ENCODE measurements around the gene PDCD10.

Gene PDCD10

GRCh38 chr3:167733961-167734497 is 663 bp downstream of the PDCD10 start:
- no peak for FAIRE-seq

DNA sequence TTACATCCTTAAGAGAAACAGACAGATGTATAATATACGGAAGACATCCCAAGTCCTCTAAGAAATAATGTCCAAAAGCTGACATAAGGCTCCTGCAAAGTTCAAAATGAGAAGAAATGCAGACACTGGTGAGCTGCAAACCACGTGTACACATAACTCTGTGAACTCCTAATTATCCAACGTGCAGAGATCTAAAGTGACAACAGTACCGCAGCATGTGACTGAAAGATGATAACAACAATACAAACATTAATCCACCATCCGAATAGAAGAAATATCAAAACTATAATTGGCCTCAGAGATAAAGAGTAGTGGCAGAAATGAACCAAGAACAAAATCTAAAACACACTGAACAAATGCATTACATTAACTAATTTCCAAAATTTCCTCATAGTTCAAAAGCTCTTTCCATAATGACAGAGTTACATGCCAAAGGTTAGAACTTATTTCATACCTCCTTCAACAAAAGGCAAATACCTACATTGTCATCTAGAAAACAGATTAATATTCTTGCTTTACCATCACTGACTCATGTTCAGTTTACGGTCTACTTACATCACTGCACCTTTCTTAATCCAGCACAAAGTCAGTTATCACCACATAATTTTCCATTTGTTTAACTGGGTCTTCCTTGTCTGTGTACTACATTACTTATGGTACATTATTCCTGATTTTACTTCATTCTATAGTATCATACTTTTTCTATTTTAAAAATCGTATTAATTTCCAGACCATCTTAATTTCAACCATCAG is 2.2 kb downstream of the PDCD10 start:
- no peak for FAIRE-seq

- FAIRE-seq: no peak
These were observed 3.3 kb downstream of the PDCD10 start for GRCh38 chr3:167731393-167731792.

DNA sequence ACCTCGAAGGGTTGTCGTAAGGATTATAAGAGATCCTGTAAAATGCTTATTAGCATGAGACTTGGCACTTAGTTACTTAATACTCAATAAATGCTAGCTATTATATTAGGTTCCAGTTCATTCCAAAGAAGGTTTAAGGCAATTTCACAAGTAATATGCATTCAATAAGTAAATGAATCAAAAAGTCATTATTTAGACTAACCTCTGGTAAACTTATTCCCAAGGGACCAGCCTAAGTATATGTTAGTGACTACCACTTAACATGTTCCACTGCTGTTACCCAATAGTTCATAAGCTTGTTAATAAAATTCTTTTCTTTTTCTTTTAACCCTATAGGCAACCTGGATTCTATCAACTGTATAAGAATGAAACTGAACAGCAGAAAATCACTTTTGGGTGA is 5.1 kb downstream of the PDCD10 start:
- FAIRE-seq: no peak

DNA sequence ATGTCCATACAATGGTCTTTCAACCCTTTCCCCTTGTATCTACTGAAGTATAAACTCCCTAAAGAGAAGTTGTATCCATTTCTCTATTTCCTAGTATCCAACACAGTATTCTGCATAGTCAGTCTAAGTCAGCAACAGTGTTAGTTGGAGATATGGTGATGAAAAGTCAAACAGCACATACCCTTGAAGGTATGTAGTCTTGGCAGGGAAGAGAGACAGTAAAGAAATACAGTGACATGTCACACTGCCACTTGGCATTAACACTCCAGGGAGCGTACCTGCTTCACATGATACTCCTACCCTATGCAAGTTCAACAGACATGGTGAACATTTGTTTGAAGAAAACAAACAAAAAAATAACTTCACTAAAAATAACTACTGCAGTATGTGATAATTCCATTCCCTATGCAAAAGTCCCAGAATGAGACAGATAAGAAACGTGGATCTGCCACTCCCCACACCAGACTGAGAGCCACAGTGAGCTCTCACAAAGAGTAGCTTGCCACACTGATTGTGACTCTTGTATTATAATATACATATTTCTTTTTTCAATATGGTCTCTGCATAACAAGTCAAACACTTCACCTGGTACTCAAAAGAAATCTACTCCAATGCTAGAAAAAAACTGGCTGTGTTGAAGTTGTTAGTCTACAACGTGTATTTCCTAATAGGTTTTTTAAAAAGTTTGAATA is 5.9 kb downstream of the PDCD10 start:
- FAIRE-seq: no peak

DNA sequence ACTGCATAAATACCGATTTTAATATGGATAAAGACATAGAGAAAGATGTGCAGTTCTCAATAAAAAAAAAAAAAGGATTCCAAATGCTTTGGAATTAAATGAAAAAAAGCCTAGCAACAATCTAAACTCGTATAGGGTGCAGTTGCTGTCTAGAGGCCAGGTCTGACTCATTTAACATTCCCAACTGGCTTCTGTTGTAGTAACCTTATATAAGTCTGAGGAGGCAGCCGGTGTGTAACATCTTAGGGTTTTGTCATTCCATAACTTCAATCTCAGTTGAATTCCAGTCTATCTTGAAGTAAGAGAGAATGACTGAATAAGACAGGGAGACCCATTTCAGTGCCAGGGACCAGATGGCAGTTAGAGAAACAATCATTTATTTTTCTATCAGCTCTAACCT is 6.5 kb downstream of the PDCD10 start:
- FAIRE-seq: no peak

- no peak for FAIRE-seq
These were observed 10.8 kb downstream of the PDCD10 start for GRCh38 chr3:167723872-167724271.

DNA sequence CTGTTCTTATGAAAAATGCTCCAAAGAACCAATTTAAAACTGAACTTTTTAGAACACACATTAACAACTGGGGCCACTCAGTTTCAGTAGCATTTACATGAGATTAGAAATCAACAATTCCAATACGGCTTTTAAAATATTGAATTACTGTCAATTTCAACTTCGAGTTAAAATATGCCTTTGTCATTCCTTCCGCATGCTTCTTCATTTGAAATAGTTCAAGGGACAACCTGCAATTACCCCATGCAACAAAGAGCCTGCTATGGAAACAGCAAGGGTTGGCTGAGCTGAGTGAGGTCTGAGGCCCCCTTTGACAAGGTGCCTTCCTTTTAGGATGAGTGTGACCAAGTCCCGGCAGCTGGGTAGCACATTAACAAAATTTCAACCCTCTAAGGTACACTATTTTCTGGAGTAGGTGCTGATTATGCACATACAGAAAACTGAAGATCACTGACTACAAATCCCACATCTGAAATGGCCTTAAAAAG is 11.6 kb downstream of the PDCD10 start:
- FAIRE-seq: no peak

GRCh38 chr3:167718582-167718981 is 16.1 kb downstream of the PDCD10 start:
- no peak for FAIRE-seq

DNA sequence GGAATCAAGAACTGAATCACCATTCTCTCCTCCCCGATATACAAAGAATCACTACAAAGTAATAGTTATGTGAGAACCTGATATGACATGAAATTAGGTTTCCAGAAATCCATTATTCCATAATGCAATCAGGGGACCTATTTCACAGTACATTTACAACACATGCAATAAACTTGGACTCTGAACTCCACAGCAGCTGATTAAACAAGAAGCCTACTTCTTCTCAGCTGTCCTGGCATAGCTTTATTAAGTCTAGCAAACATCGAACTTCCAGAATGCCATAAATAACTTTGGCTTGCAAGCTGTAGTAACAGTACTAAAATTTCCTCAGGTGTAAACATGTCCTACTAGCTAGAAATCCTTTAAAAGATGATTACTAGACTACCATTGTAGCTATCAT is 17.8 kb downstream of the PDCD10 start:
- FAIRE-seq: no peak

GRCh38 chr3:167714871-167715270 is 19.8 kb downstream of the PDCD10 start:
- FAIRE-seq: no peak

DNA sequence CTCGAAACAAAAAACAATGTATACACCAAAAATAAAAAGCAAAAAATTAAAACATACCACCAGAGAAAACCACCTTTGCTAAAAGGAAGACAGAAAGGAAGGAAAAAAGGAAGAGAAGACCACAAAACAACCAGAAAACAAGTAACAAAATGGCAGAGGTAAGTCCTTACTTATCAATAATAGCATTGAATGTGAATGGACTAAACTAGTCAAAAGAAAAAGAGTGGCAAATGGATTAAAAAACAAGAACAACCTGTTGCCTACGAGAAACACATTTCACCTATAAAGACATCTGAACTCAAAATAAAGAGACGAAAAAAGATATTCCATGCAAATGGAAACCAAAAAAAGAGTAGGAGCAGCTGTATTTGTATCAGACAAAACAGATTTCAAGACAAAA is 22.2 kb downstream of the PDCD10 start:
- no peak for FAIRE-seq

GRCh38 chr3:167711439-167711838 is 23.3 kb downstream of the PDCD10 start:
- FAIRE-seq: no peak

DNA sequence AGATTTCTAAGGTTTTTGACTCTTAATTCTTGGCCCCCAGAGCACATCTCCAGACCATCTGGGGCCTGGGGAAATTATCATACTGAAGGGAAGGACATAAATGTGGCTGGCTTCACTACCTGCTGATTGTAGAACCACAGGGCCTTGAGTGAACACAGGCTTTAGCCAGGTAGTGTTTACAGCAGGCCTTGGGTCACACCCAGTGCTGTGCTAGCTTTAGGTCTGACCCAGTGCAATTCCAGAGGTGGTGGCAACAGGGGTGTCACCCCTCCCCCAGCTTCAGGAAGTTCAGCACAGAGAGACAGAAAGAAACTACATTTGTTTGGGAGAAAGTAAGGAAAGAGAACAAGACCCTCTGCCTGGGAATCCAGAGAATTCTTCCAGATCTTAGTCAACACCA is 24.1 kb downstream of the PDCD10 start:
- FAIRE-seq: no peak

DNA sequence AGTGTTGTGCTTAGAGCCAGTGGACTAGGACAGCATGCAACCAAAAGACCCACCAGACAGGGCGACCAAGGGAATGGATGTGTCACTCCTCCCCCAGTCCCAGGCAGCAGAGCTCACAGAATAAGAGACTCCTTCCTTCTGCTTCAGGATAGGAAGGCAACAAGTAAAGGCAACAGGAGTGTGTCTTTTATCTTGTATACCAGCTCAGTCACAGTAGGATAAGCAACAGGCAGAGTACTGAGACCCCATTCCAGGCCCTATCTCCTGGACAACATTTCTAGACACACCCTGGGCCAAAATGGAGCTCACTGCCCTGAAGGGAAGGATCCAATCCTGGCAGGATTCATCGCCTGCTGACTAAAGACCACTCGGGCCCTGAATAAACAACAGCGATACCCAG is 25.0 kb downstream of the PDCD10 start:
- no peak for FAIRE-seq

DNA sequence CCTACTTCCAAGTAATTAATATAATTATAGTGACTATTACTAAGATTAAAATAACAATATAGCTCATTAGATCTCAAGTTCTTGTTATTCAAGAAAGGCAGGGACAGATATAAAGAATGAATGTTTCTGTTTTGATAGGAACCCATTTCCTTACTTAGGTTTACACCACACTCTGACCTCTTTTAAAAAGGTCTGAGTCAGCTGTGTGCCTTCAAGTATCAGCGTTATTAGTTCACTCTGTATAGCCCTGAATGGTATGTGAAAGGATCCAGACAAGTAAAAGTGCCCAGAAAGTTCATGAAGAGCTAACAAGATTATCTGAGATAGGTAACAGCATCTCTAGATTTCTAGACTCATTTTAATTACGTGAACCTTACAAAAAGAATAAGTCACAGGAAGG is 28.9 kb downstream of the PDCD10 start:
- no peak for FAIRE-seq

GRCh38 chr3:167700926-167701325 is 33.8 kb downstream of the PDCD10 start:
- no peak for FAIRE-seq

DNA sequence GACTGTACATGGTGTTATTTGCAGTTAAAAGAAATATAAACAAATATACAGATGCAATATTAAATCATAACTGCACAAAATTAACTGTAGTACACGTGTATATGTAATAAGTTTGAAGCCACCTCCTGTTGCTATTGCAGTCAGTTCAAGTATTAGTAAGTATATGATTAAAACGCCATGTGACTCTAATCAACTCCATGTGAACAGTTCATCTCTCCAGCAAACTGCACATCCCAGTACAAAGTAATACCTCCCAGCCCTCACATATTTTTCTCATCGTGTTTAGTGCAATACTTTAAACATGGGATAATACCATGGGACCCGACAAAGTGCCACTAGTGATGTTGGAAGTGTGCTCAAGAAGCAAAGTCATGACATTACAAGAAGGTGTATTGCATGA is 34.6 kb downstream of the PDCD10 start:
- FAIRE-seq: no peak

GRCh38 chr3:167694121-167694520 is 40.6 kb downstream of the PDCD10 start:
- no peak for FAIRE-seq

DNA sequence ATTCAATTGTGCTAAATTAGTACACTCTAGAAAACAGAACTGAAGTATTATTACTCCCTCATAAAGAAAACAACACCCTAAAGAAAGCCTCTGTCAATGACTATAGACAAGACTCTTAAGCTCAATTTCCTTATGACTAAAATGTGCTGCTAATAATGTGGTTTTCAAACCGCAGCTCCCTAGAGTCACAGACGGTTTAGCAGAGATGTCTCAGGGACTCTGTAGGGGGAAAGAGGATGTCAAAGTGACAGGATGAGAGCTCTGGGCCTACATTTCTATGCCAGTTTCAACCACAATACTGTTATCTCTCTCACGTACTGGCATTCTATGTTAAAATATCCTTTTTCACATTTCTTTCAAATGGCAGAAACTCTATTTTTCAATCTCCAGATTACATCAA is 43.3 kb downstream of the PDCD10 start:
- no peak for FAIRE-seq

- FAIRE-seq: peak; percentile 90
These were observed 50.2 kb downstream of the PDCD10 start for GRCh38 chr3:167684388-167684993.

DNA sequence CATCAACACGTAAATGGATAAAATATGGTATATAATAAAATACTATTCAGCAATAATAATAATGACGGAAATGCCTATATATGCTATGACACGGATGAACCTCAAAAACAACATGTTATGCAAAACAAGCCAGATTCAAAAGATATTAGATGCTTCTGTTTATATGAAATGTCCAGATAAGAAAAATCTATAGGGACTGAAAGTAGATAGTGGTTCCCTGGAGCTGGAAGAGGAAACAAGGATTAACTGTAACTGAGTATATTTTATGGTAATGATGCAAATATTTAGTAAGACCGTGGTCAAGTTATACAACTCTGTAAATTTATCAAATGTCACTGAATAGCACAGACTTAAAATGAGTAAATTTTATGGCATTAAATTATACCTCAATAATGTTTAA is 55.2 kb downstream of the PDCD10 start:
- FAIRE-seq: no peak

GRCh38 chr3:167675848-167676247 is 58.8 kb downstream of the PDCD10 start:
- no peak for FAIRE-seq

DNA sequence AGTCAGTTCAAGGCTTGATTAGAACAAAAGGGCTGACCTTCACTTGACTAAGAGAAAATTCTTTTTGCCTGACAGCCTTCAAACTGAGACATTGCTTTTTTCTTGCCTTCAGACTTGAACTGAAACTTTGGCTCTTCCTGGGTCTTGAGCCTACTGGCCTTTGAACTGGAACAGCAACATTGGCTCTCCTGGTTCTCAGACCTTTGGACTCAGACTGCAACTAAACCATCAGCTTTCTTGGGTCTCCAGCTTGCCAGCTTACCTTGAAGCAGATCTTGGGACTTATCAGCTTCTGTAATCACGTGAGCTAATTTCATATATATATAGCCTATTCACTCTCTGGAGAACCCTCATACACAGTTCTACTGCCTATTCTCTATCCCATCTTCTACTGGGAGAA is 61.5 kb downstream of the PDCD10 start:
- FAIRE-seq: no peak

All from endometrium (tissue), 2 donors.